Upper lobe of left lung (tissue), 4 donors: ENCODE data around the gene CEP72.

Source experiments
- CTCF ChIP-seq, 6 experiments: fragments of 450-650 bp in 4 of 6; fragments of 200-600 bp in 2 of 6; sonication (generic) in 2 of 6; IDR thresholded peaks; one replicate each; pipeline ENCODE4 v1.5.1; 2016 to 2019; ENCODE audit warnings: antibody characterized with exemption in 6 of 6
- EP300 ChIP-seq, 4 donors: sonication (generic); formaldehyde crosslinking; IDR thresholded peaks; one replicate each; pipeline ENCODE4 v1.5.1; 2017; ENCODE audit warnings: antibody characterized with exemption in 4 of 4, control low read depth in 2 of 4

DNA sequence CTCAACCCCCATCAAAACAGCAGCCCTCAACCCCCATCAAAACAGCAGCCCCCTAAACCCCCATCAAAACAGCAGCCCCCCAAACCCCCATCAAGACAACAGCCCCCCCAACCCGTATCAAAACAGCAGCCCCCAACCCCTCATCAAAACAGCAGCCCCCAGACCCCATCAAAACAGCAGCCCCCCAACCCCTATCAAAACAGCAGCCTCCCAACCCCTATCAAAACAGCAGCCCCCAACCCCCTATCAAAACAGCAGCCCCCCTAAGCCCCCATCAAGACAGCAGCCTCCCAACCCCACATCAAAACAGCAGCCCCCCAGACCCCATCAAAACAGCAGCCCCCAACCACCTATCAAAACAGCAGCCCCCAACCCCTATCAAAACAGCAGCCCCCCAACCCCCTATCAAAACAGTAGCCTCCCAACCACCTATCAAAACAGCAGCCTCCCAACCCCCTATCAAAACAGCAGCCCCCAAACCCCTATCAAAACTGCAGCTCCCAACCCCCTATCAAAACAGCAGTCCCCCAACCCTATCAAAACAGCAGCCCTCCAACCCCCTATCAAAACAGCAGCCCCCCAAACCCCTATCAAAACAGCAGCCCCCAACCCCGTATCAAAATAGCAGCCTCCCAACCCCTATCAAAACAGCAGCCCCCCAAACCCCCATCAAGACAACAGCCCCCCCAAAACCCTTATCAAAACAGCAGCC lies 79.8 kb downstream of the CEP72 start:
- TF ChIP-seq EP300 (IDR thresholded peaks at IDR 0.05) (no peak), CTCF (IDR thresholded peaks at IDR 0.05) (no peak)
